Measurements from ENCODE around the gene PLXNA4. TPM values are rescaled to one million over a fixed set of nuclear protein-coding genes. Genes with fewer than 3 reads are reported as not detected.

The PLXNA4 gene
- total RNA-seq, 1 donor from 2014 or later: 5.2 TPM

DNA sequence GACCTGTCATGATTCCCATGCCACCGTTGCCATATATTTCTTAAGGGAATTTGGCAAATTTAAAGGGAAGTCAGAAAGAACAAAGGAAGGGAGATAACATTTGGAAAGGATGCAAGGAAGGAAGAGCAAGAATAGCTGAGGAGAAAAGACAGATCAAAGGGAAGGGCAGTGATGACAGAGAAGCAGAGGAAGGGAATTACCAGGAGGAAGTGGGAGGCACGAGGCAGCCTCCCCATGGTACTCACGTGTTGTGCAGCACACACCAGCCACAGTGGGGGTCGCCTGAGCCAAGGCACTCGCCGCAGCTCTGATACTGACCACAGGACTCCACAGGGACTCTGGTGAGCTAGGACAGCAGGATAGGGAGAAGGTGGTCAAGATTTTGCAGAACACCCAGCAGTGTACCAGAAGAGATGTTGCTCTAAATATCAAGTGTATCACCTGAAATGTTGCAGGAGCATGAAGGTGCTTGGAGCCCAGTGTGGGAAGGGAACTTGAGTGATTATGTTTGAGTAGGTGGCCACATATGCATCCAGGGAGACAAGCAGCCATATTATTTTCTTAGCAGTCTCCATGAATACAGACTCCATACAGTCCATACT, 335.3 kb downstream of the PLXNA4 start:
- Mint-ChIP-seq H3K9me3 (peaks cover 7% of the 10 kb centered on the region), H3K36me3 (no peaks in the 10 kb centered on the region), H3K4me3 (no peak overlapping the region), H3K27me3 (ENCODE audit: low read depth) (peaks cover 7% of the 10 kb centered on the region), H3K4me1 (no peaks in the 10 kb centered on the region), H3K27ac (no peak overlapping the region)
- TF ChIP-seq, protein P1, sequence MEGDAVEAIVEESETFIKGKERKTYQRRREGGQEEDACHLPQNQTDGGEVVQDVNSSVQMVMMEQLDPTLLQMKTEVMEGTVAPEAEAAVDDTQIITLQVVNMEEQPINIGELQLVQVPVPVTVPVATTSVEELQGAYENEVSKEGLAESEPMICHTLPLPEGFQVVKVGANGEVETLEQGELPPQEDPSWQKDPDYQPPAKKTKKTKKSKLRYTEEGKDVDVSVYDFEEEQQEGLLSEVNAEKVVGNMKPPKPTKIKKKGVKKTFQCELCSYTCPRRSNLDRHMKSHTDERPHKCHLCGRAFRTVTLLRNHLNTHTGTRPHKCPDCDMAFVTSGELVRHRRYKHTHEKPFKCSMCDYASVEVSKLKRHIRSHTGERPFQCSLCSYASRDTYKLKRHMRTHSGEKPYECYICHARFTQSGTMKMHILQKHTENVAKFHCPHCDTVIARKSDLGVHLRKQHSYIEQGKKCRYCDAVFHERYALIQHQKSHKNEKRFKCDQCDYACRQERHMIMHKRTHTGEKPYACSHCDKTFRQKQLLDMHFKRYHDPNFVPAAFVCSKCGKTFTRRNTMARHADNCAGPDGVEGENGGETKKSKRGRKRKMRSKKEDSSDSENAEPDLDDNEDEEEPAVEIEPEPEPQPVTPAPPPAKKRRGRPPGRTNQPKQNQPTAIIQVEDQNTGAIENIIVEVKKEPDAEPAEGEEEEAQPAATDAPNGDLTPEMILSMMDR (IDR thresholded peaks at IDR 0.05; ENCODE audit: unreplicated experiment): no peak
- no peak for DNase-seq (ENCODE audit: low spot score in 2 of 2, unreplicated experiment in 2 of 2)

DNA sequence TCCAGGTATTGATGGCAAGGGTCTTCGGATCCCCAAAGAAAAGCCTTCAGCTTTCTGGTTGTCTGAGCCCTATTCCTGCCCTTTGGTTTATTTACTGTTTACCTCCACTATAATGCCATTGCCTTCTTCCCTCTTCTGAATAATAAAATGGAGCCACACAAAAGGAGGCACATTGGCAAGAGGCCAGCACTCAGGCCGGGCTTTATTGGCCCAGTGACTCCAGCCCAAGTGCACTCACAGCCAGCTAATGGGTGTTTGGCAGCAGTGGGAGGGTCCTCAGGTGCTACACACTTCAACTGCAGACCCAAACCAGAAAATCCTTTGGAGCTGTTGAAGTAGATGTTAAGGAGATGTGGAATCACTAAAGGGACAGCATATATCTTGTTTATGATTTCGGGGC, 336.0 kb downstream of the PLXNA4 start:
- H3K4me1 Mint-ChIP-seq: peaks cover 4% of the 10 kb centered on the region
- H3K36me3 Mint-ChIP-seq: no peaks in the 10 kb centered on the region
- TF ChIP-seq, protein P1 (IDR thresholded peaks at IDR 0.05; ENCODE audit: unreplicated experiment): no peak
- H3K27me3 Mint-ChIP-seq (ENCODE audit: low read depth): peaks cover 7% of the 10 kb centered on the region
- peaks cover under 1% of the 10 kb centered on the region for H3K9me3 Mint-ChIP-seq
- no peak for DNase-seq (ENCODE audit: low spot score in 2 of 2, unreplicated experiment in 2 of 2)
- no peak overlapping the region for H3K4me3 Mint-ChIP-seq
- no peak overlapping the region for H3K27ac Mint-ChIP-seq

DNA sequence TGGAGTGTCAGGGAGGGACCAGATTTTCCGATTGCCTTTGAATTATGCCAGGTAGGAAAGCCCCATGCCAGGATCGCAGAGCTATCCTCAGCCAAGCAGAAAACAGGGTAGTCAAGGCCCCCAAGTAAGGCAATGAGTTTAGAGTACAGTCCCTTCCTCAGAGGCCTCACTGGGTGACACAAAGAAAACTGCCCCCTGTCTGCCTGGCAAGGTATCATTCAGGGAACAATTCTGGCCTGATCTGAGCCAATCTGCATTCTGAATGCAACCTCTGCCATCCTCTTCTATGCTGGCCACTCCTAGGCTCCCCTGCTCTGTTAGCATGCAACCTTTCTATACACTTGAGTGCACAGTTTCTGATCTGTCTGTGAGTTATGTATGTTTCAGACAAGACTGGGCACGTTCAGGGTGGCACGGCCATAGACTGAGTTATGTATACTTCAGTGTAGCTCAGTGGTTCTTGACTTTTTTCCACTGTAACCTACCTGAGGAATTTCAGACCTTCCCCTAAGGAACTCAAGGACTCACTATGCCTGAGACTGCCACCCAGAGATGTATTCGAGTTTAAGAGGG, 336.8 kb downstream of the PLXNA4 start:
- TF ChIP-seq, protein P1 (IDR thresholded peaks at IDR 0.05; ENCODE audit: unreplicated experiment): no peak
- Mint-ChIP-seq H3K27ac (no peak overlapping the region), H3K9me3 (no peaks in the 10 kb centered on the region), H3K27me3 (ENCODE audit: low read depth) (peaks cover 7% of the 10 kb centered on the region), H3K36me3 (no peaks in the 10 kb centered on the region), H3K4me3 (no peak overlapping the region), H3K4me1 (peaks cover 7% of the 10 kb centered on the region)
- DNase-seq (ENCODE audit: low spot score in 2 of 2, unreplicated experiment in 2 of 2): no peak

DNA sequence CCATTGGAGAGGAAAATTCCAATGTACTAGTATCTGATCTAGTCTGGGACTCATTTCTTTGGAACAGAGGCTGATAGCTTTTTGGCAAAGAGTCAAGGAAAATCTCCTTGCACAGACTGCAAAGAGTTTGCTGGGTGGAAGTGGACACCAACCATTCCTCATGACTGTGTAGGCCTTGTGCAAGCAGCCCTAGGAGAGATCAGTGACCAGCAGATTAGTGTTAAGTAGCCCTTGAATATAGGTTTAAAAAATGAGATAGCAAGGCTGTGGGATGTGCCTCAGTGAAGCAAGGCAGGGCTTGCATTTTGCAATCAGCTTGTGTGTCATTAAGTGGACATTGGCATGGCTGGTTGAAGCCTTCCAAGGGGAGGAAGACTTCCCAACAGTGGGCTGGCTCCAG, 341.6 kb downstream of the PLXNA4 start:
- Mint-ChIP-seq H3K4me1 (peaks cover 12% of the 10 kb centered on the region), H3K27ac (no peak overlapping the region), H3K36me3 (no peaks in the 10 kb centered on the region), H3K4me3 (no peak overlapping the region), H3K27me3 (ENCODE audit: low read depth) (peaks cover 8% of the 10 kb centered on the region), H3K9me3 (no peaks in the 10 kb centered on the region)
- DNase-seq (ENCODE audit: low spot score in 2 of 2, unreplicated experiment in 2 of 2): no peak
- TF ChIP-seq, protein P1 (IDR thresholded peaks at IDR 0.05; ENCODE audit: unreplicated experiment): no peak

DNA sequence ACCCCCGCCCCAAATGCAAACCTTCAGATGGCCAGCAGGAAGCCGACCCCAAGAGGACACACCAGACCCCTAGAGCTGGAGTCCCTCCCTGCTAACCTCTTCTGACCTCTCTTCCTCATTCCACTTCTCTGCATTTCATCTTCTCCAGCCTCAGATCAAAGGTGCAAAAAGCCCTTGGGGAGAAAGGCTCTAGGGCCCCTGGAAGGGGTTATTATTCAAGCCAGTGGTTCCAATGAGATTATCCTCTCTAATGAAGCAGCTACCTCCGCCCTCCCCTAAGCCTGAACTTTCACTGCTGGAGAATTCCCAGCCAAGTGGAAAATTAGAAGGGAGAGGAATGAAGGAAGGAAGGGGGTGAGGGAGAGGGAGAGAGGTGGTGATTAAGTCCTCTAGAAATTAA, 343.9 kb downstream of the PLXNA4 start:
- no peaks in the 10 kb centered on the region for H3K36me3 Mint-ChIP-seq
- TF ChIP-seq, protein P1 (IDR thresholded peaks at IDR 0.05; ENCODE audit: unreplicated experiment): no peak
- no peak overlapping the region for H3K4me3 Mint-ChIP-seq
- peaks cover 16% of the 10 kb centered on the region for H3K4me1 Mint-ChIP-seq
- no peaks in the 10 kb centered on the region for H3K9me3 Mint-ChIP-seq
- peaks cover 21% of the 10 kb centered on the region for H3K27me3 Mint-ChIP-seq (ENCODE audit: low read depth)
- no peak overlapping the region for H3K27ac Mint-ChIP-seq
- no peak for DNase-seq (ENCODE audit: low spot score in 2 of 2, unreplicated experiment in 2 of 2)
